SK-N-SH treated with all-trans-retinoic acid at 6 μM for 48 hours (cell line): ENCODE measurements around the gene PGGHG.

Experiments used
- ATAC-seq: fragments of 200-7000 bp; cut with Tn5 transposase; 3 replicates; pipeline ENCODE4 v1.9.1; 2020; ENCODE audit warnings: mild to moderate bottlenecking, moderate library complexity
- ARNTL ChIP-seq: fragments of 450-650 bp; formaldehyde crosslinking; IDR thresholded peaks from 2 replicates; pipeline ENCODE4 v1.5.0; 2020; ENCODE audit warnings: low read depth, mild to moderate bottlenecking, moderate library complexity, borderline replicate concordance
- BACH2 ChIP-seq: fragments of 250-450 bp; sonication (Bioruptor Pico); IDR thresholded peaks from 2 replicates; pipeline ENCODE4 v1.9.0; 2021; ENCODE audit warnings: mild to moderate bottlenecking, borderline replicate concordance
- CSDC2 ChIP-seq: fragments of 250-450 bp; sonication (Bioruptor Pico); IDR thresholded peaks from 2 replicates; pipeline ENCODE4 v1.5.0; 2020; ENCODE audit warnings: mild to moderate bottlenecking, moderate library complexity
- CSRNP3 ChIP-seq: fragments of 250-450 bp; sonication (Bioruptor Pico); IDR thresholded peaks from 2 replicates; pipeline ENCODE4 v1.5.1; 2021; ENCODE audit warnings: mild to moderate bottlenecking, moderate library complexity
- GLIS3 ChIP-seq: fragments of 250-450 bp; sonication (Bioruptor Pico); IDR thresholded peaks from 2 replicates; pipeline ENCODE4 v1.5.0; 2020; ENCODE audit warnings: mild to moderate bottlenecking, moderate library complexity
- ISL1 ChIP-seq: fragments of 250-450 bp; sonication (Bioruptor Pico); IDR thresholded peaks from 2 replicates; pipeline ENCODE4 v2.1.2; 2022; ENCODE audit warnings: mild to moderate bottlenecking, moderate library complexity
- OSR1 ChIP-seq: fragments of 250-450 bp; sonication (Bioruptor Pico); IDR thresholded peaks from 2 replicates; pipeline ENCODE4 v1.8.0; 2022; ENCODE audit warnings: moderate library complexity, mild to moderate bottlenecking, inconsistent platforms
- POU6F1 ChIP-seq: fragments of 250-450 bp; sonication (Bioruptor Pico); IDR thresholded peaks from 2 replicates; pipeline ENCODE4 v1.8.0; 2021; ENCODE audit warnings: low read depth, mild to moderate bottlenecking, moderate library complexity, borderline replicate concordance
- PPARA ChIP-seq: fragments of 250-450 bp; sonication (Bioruptor Pico); IDR thresholded peaks from 2 replicates; pipeline ENCODE4 v1.5.0; 2020; ENCODE audit warnings: mild to moderate bottlenecking, borderline replicate concordance
- SNAI2 ChIP-seq: fragments of 250-450 bp; sonication (Bioruptor Pico); IDR thresholded peaks from 2 replicates; pipeline ENCODE4 v1.5.0; 2020; ENCODE audit warnings: mild to moderate bottlenecking, moderate library complexity
- TOX ChIP-seq: fragments of 250-450 bp; sonication (Bioruptor Pico); IDR thresholded peaks from 2 replicates; pipeline ENCODE4 v1.8.0; 2021; ENCODE audit warnings: mild to moderate bottlenecking, moderate library complexity, borderline replicate concordance
- TSHZ2 ChIP-seq: fragments of 250-450 bp; sonication (Bioruptor Pico); IDR thresholded peaks from 2 replicates; pipeline ENCODE4 v1.5.0; 2020; ENCODE audit warnings: mild to moderate bottlenecking, moderate library complexity
- ZC3H10 ChIP-seq: fragments of 250-450 bp; sonication (Bioruptor Pico); IDR thresholded peaks from 2 replicates; pipeline ENCODE4 v1.5.1; 2021; ENCODE audit warnings: mild to moderate bottlenecking, moderate library complexity
- ZFP30 ChIP-seq: fragments of 450-650 bp; formaldehyde crosslinking; IDR thresholded peaks from 2 replicates; pipeline ENCODE4 v1.5.0; 2022; ENCODE audit warnings: mild to moderate bottlenecking, moderate library complexity
- ZNF565 ChIP-seq: fragments of 450-650 bp; formaldehyde crosslinking; conservative IDR thresholded peaks from 2 replicates; pipeline ENCODE4 v1.5.0; 2020; ENCODE audit warnings: low read depth, mild to moderate bottlenecking, moderate library complexity
- ZNF70 ChIP-seq: fragments of 450-650 bp; formaldehyde crosslinking; IDR thresholded peaks from 2 replicates; pipeline ENCODE4 v1.5.0; 2020; ENCODE audit warnings: mild to moderate bottlenecking, moderate library complexity
- ZNF8 ChIP-seq: fragments of 450-650 bp; formaldehyde crosslinking; IDR thresholded peaks from 2 replicates; pipeline ENCODE4 v1.5.0; 2020; ENCODE audit warnings: mild to moderate bottlenecking, moderate library complexity

The PGGHG gene

GRCh38 chr11:294780-295179 is 5.9 kb downstream of the PGGHG start:
- no peak for TF ChIP-seq POU6F1 (CRISPR knock-in tag)
- no peak for TF ChIP-seq TSHZ2 (CRISPR knock-in tag)
- no peak for TF ChIP-seq ZNF565 (CRISPR knock-in tag)
- no peak for TF ChIP-seq CSRNP3 (CRISPR knock-in tag)
- TF ChIP-seq ISL1 (CRISPR knock-in tag), result no peak
- TF ChIP-seq ZFP30 (CRISPR knock-in tag), result no peak
- no peak for TF ChIP-seq ZC3H10
- TF ChIP-seq GLIS3 (CRISPR knock-in tag), result no peak
- TF ChIP-seq ZNF70 (CRISPR knock-in tag), result no peak
- no peak for TF ChIP-seq PPARA
- TF ChIP-seq OSR1 (CRISPR knock-in tag), result no peak
- no peak for TF ChIP-seq TOX (CRISPR knock-in tag)
- no peak for TF ChIP-seq BACH2 (CRISPR knock-in tag)
- no peak for TF ChIP-seq CSDC2 (CRISPR knock-in tag)
- no peak for TF ChIP-seq ZNF8 (CRISPR knock-in tag)
- ATAC-seq, result no peak

GRCh38 chr11:295351-296170 is 6.6 kb downstream of the PGGHG start:
- TF ChIP-seq BACH2 (CRISPR knock-in tag), result no peak
- TF ChIP-seq POU6F1 (CRISPR knock-in tag), result no peak
- no peak for TF ChIP-seq ARNTL (CRISPR knock-in tag)
- no peak for TF ChIP-seq SNAI2
- no peak for ATAC-seq

- no peak for ATAC-seq
- TF ChIP-seq TOX (CRISPR knock-in tag), result no peak
- no peak for TF ChIP-seq TSHZ2 (CRISPR knock-in tag)
- no peak for TF ChIP-seq ISL1 (CRISPR knock-in tag)
- no peak for TF ChIP-seq PPARA
- TF ChIP-seq ZNF8 (CRISPR knock-in tag), result no peak
These were observed 7.5 kb downstream of the PGGHG start for GRCh38 chr11:296171-297050.
